GM23248 (cell line): ENCODE results near the gene HNRNPA1L2.
"Not testable (repeated sequence)": the region's sequence is repeated elsewhere in the genome, so short reads cannot be mapped to it uniquely, and the experiment has no call there.

Experiments
- EZH2 ChIP-seq: fragments of 200-600 bp; sonication (generic); IDR thresholded peaks from 2 replicates; pipeline ENCODE4 v1.6.1; 2018; ENCODE audit warnings: antibody characterized with exemption, mild to moderate bottlenecking; ENCODE audit not compliant: insufficient read depth, poor library complexity, severe bottlenecking
- EZH2phosphoT487 ChIP-seq: fragments of 200-600 bp; sonication (generic); IDR thresholded peaks from 2 replicates; pipeline ENCODE4 v1.6.1; 2018; ENCODE audit warnings: antibody characterized with exemption, moderate library complexity, mild to moderate bottlenecking, low read depth; ENCODE audit not compliant: insufficient read depth

GRCh38 chr13:52685806-52686205 is 43.6 kb downstream of the HNRNPA1L2 start:
- not testable (repeated sequence) for TF ChIP-seq EZH2, EZH2phosphoT487
